ENCODE measurements around the gene PATJ. TPM values are rescaled to one million over a fixed set of nuclear protein-coding genes. Genes with fewer than 3 reads are reported as not detected.

The PATJ gene
- total RNA-seq, 1 donor from 2014 or later: 10.7 TPM

DNA sequence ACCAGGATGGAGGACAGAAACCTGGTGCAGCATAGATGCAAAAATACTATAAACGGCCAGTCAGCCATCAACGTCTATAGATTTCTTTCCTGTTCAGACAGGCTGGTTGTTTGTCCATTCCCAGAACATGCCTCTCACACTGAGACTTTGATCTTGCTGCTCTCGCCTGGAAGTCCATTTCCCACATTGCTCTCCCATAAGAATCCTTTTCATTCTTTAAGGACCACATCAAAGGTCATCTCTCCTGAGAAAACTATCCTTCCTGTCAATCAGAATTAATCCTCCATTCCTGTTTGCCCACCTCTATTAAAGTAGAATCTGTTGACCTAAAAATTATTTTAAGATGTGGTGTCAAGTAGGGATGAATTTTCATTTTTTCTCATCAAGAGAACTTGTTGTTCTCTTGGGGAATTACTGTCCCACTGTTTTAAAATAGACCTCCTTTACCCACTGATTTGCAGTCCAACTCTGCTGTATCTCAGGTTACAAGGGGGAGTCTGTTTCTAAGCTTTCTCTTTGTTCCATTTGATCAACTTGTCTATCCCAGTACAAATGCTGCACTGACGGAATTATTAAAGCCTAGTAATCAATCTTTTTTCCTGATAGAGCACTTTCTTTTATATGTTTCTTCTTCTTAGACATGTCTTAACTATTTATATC, 172.7 kb downstream of the PATJ start:
- TF ChIP-seq, protein P1, sequence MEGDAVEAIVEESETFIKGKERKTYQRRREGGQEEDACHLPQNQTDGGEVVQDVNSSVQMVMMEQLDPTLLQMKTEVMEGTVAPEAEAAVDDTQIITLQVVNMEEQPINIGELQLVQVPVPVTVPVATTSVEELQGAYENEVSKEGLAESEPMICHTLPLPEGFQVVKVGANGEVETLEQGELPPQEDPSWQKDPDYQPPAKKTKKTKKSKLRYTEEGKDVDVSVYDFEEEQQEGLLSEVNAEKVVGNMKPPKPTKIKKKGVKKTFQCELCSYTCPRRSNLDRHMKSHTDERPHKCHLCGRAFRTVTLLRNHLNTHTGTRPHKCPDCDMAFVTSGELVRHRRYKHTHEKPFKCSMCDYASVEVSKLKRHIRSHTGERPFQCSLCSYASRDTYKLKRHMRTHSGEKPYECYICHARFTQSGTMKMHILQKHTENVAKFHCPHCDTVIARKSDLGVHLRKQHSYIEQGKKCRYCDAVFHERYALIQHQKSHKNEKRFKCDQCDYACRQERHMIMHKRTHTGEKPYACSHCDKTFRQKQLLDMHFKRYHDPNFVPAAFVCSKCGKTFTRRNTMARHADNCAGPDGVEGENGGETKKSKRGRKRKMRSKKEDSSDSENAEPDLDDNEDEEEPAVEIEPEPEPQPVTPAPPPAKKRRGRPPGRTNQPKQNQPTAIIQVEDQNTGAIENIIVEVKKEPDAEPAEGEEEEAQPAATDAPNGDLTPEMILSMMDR (IDR thresholded peaks at IDR 0.05): no peak
- Mint-ChIP-seq H3K27ac (ENCODE audit: unreplicated experiment) (peak overlapping the region; percentile 64), H3K4me3 (ENCODE audit: unreplicated experiment) (no peak overlapping the region), H3K27me3 (ENCODE audit: low read depth) (no peaks in the 10 kb centered on the region), H3K9me3 (ENCODE audit: low read depth) (peaks cover 5% of the 10 kb centered on the region), H3K36me3 (ENCODE audit: low read depth) (peaks cover 3% of the 10 kb centered on the region), H3K4me1 (ENCODE audit: low read depth) (peaks cover 31% of the 10 kb centered on the region)
- no peak for DNase-seq (ENCODE audit: low spot score)

DNA sequence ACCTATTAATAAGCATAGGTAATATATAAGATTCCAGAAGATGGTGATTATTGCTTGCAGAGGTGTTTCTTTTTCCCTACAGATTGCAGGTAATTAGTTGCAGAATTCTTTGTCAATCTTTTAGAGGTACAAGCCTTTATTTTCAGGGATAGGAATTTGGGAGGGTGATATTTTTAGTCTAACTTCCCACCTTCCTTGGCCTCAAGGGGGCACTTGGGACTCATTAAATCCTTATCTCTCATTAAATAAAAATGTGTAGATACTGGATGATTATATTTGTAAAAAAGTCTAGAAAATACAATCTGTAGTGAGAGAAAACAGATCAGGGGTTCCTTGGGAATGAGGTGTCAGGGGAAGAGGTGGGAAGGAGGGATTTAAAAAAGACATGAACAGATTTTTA, 179.2 kb downstream of the PATJ start:
- H3K27ac Mint-ChIP-seq (ENCODE audit: unreplicated experiment): no peak overlapping the region
- peaks cover 6% of the 10 kb centered on the region for H3K4me1 Mint-ChIP-seq (ENCODE audit: low read depth)
- no peak for DNase-seq (ENCODE audit: low spot score)
- no peak overlapping the region for H3K4me3 Mint-ChIP-seq (ENCODE audit: unreplicated experiment)
- peaks cover 5% of the 10 kb centered on the region for H3K36me3 Mint-ChIP-seq (ENCODE audit: low read depth)
- TF ChIP-seq, protein P1 (IDR thresholded peaks at IDR 0.05): peak; percentile 70
- peaks cover 5% of the 10 kb centered on the region for H3K9me3 Mint-ChIP-seq (ENCODE audit: low read depth)
- H3K27me3 Mint-ChIP-seq (ENCODE audit: low read depth): no peaks in the 10 kb centered on the region

DNA sequence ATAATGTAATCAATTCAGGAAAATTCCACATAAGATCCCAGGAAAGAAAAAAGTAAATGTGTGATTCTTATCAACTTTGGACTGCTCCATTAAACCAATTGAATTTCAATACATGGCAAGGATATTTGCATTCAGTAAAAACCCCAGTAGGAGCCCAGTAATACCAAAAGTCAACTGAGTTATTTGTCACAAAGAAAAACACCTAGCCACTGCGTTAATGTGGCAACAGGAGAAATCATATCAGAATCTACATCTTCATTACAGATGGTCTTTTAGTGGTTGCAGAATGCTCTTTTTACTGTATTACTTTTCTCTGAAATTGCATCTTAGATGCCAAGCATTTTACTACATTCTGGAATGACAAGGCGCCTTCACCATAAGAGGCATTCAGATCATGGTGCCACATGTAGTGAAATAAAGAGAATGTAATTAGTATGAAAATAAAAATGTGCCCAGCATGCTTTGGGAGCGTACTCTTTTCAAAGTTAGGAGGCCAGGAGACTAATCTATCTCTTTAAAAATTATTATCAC, 180.7 kb downstream of the PATJ start:
- TF ChIP-seq, protein P1 (IDR thresholded peaks at IDR 0.05): no peak
- peaks cover 2% of the 10 kb centered on the region for H3K36me3 Mint-ChIP-seq (ENCODE audit: low read depth)
- peaks cover 8% of the 10 kb centered on the region for H3K4me1 Mint-ChIP-seq (ENCODE audit: low read depth)
- H3K4me3 Mint-ChIP-seq (ENCODE audit: unreplicated experiment): no peak overlapping the region
- H3K9me3 Mint-ChIP-seq (ENCODE audit: low read depth): peaks cover 2% of the 10 kb centered on the region
- no peaks in the 10 kb centered on the region for H3K27me3 Mint-ChIP-seq (ENCODE audit: low read depth)
- H3K27ac Mint-ChIP-seq (ENCODE audit: unreplicated experiment): no peak overlapping the region
- no peak for DNase-seq (ENCODE audit: low spot score)

DNA sequence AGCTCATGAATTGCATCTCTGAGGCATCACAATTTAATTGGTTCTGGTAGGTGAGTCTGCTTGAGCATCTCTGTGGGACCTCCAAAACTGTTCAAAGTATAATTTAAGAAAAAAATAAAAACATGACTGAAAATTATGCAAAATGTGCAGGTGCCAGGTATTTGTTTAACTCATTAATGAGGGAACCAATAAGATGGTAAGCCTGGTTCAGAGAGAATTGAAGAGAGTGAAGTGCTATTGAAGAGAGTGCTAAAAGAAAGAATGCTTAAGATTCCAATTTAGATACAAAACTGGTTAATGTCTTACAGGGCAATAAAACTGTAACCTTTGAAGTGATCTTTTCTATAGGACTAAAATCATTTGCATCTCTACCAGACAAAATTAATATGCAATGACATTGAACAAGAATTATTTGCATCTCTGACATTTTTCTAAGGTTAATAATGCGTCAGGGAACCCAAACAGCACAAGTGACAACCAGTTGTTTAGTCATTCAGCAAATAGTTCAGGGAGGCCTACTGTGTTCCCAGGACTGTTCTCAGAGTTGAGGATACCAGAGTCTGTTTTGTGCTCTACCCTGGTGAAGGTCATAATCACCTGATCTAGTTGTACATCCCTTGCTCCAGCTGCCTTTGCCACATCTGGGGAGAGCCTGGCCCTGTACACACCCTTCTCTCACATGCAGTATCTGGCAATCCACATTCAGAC, 183.5 kb downstream of the PATJ start:
- DNase-seq (ENCODE audit: low spot score): no peak
- Mint-ChIP-seq H3K27me3 (ENCODE audit: low read depth) (no peaks in the 10 kb centered on the region), H3K4me1 (ENCODE audit: low read depth) (peaks cover 16% of the 10 kb centered on the region), H3K9me3 (ENCODE audit: low read depth) (no peaks in the 10 kb centered on the region), H3K27ac (ENCODE audit: unreplicated experiment) (peak overlapping the region; percentile 24), H3K36me3 (ENCODE audit: low read depth) (no peaks in the 10 kb centered on the region), H3K4me3 (ENCODE audit: unreplicated experiment) (no peak overlapping the region)
- TF ChIP-seq, protein P1 (IDR thresholded peaks at IDR 0.05): no peak

DNA sequence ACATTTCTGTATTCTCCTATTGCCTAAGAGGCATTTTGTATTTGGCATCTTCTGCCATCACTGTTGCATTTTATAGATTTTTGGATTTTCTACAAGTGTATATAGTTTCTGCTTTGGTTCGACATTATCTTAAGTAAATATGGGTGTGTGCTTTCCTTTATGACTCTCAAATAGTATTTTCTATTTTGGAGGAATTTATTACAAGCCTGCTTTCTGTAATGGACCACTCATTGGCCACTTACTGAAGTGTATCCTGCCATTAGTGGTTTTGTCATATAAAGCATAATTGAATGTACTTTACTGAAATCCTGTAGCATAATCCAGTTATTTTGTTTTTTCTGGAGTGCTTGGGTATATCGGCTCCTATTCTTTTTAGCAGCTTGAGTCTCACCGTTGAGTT, 184.3 kb downstream of the PATJ start:
- DNase-seq (ENCODE audit: low spot score): no peak
- H3K36me3 Mint-ChIP-seq (ENCODE audit: low read depth): no peaks in the 10 kb centered on the region
- no peak overlapping the region for H3K4me3 Mint-ChIP-seq (ENCODE audit: unreplicated experiment)
- no peaks in the 10 kb centered on the region for H3K27me3 Mint-ChIP-seq (ENCODE audit: low read depth)
- H3K9me3 Mint-ChIP-seq (ENCODE audit: low read depth): no peaks in the 10 kb centered on the region
- peaks cover 16% of the 10 kb centered on the region for H3K4me1 Mint-ChIP-seq (ENCODE audit: low read depth)
- no peak overlapping the region for H3K27ac Mint-ChIP-seq (ENCODE audit: unreplicated experiment)
- TF ChIP-seq, protein P1 (IDR thresholded peaks at IDR 0.05): no peak
